K562 (cell line): ENCODE results near the gene COX6B2. TPM values are rescaled to one million over a fixed set of nuclear protein-coding genes. Genes with fewer than 3 reads are reported as not detected.
A peak's percentile ranks its signal among the peaks of the same experiment; 100 is the strongest.

Experiments used
- ATAC-seq: fragments of 200-7000 bp; cut with Tn5 transposase; 3 replicates; pipeline ENCODE4 v1.9.1; 2020; ENCODE audit warnings: moderate library complexity
- BruUV-seq: library from RNA; stranded (reverse); fragments of 400-500 nt; replicated peaks from 2 replicates; lab custom pipeline; 2021; lab: Mats Ljungman, UMichigan
- CTCF ChIA-PET: fragments of 300-600 bp; formaldehyde crosslinking; extraction: SDS; loops from one replicate; lab custom pipeline; 2021; ENCODE audit warnings: low intra/inter-chr PET ratio; lab: Yijun Ruan, JAX
- POLR2A ChIA-PET: fragments of 300-600, 350-650 bp; sonication (Branson Sonifier 250); formaldehyde crosslinking; extraction: SDS; loops from one replicate; lab custom pipeline; 2021; ENCODE audit warnings: antibody characterized with exemption, inconsistent platforms; lab: Yijun Ruan, JAX
- DNase-seq, 4 experiments: peaks; one replicate each; pipeline versions ENCODE4 v3.0.0 to v3.0.0-alpha.2; 2011 to 2018; ENCODE audit warnings: low spot score in 3 of 4, mixed read lengths in 3 of 4; ENCODE audit errors: extremely low read depth in 1 of 4
- FAIRE-seq: peaks from 2 replicates; lab custom pipeline; 2011; peaks lifted over from hg19 to GRCh38; lab: Jason Lieb, UNC
- H2AFZ ChIP-seq: 2 replicates; pipeline ENCODE4 v1.6.0; 2011; ENCODE audit warnings: low read depth, low read length, control low read depth, inconsistent platforms
- H3K27ac ChIP-seq: fragments of 200-600 bp; 3 replicates; pipeline ENCODE4 v1.8.0; 2011; ENCODE audit warnings: low read depth, mild to moderate bottlenecking, control low read depth, inconsistent platforms, low read length, moderate library complexity, mixed read lengths; ENCODE audit errors: extremely low read depth
- H3K27me3 ChIP-seq, 2 experiments: fragments of 300-600 bp in 1 of 2; 2 replicates in 1 of 2; 3 replicates in 1 of 2; pipeline versions ENCODE4 v1.6.0 to v1.8.0; 2011; ENCODE audit warnings: inconsistent platforms in 2 of 2, low read length in 2 of 2, mild to moderate bottlenecking in 1 of 2, mixed read lengths in 1 of 2, moderate library complexity in 1 of 2; ENCODE audit not compliant: control insufficient read depth in 2 of 2, insufficient read depth in 2 of 2
- H3K36me3 ChIP-seq: fragments of 300-600 bp; 3 replicates; pipeline ENCODE4 v1.8.0; 2011; ENCODE audit warnings: mild to moderate bottlenecking, low read length, inconsistent platforms; ENCODE audit not compliant: control insufficient read depth, insufficient read depth
- H3K4me1 ChIP-seq, 2 experiments: fragments of 200-600 bp in 1 of 2; replicated peaks in 1 of 2; 2 replicates in 1 of 2; 3 replicates in 1 of 2; pipeline versions ENCODE4 v1.5.1 to v1.8.0; 2011; ENCODE audit warnings: inconsistent platforms in 2 of 2, low read length in 2 of 2, mild to moderate bottlenecking in 1 of 2, mixed read lengths in 1 of 2, moderate library complexity in 1 of 2; ENCODE audit not compliant: control insufficient read depth in 2 of 2, insufficient read depth in 2 of 2
- H3K4me2 ChIP-seq: 2 replicates; pipeline ENCODE4 v1.6.1; 2011; ENCODE audit warnings: low read length, control low read depth, inconsistent platforms, mixed read lengths; ENCODE audit not compliant: insufficient read depth
- H3K4me3 ChIP-seq: fragments of 200-600 bp; sonication (generic), shearing (Covaris generic); 2 replicates; pipeline ENCODE4 v1.5.1; 2016; ENCODE audit warnings: control low read depth, inconsistent platforms
- H3K79me2 ChIP-seq: fragments of 200-600 bp; 3 replicates; pipeline ENCODE4 v1.8.0; 2011; ENCODE audit warnings: low read length, inconsistent platforms; ENCODE audit not compliant: control insufficient read depth, insufficient read depth
- H3K9ac ChIP-seq, 2 experiments: 2 replicates each; pipeline versions ENCODE4 v1.6.0 to v1.6.1; 2011; ENCODE audit warnings: low read depth in 2 of 2, low read length in 2 of 2, control low read depth in 1 of 2, inconsistent platforms in 1 of 2, mild to moderate bottlenecking in 1 of 2, mixed read lengths in 1 of 2; ENCODE audit not compliant: insufficient read depth in 1 of 2
- H3K9me1 ChIP-seq: one replicate; pipeline ENCODE4 v1.6.0; 2011; ENCODE audit warnings: inconsistent platforms, mild to moderate bottlenecking, low read length, moderate library complexity; ENCODE audit not compliant: control insufficient read depth, insufficient read depth
- H3K9me3 ChIP-seq: replicated peaks from 2 replicates; pipeline ENCODE4 v1.5.1; 2011; ENCODE audit warnings: low read depth, low read length, inconsistent platforms; ENCODE audit not compliant: control insufficient read depth, insufficient read depth
- H4K20me1 ChIP-seq: replicated peaks from 2 replicates; pipeline ENCODE4 v1.6.1; 2011; ENCODE audit warnings: low read length, inconsistent platforms, mixed read lengths; ENCODE audit not compliant: control insufficient read depth, insufficient read depth
- HMBOX1 ChIP-seq: sonication (generic); IDR thresholded peaks from 2 replicates; pipeline ENCODE4 v1.6.1; 2016
- ILF3 ChIP-seq: fragments of 450-650 bp; IDR thresholded peaks from 2 replicates; pipeline ENCODE4 v1.6.1; 2018; ENCODE audit warnings: antibody characterized with exemption, mild to moderate bottlenecking, moderate library complexity, borderline replicate concordance
- MEF2D ChIP-seq: conservative IDR thresholded peaks from 2 replicates; pipeline ENCODE4 v1.6.1; 2016; ENCODE audit warnings: low read depth, missing genetic modification characterization, missing compliant biosample characterization
- NRF1 ChIP-seq, 2 experiments: fragments of 450-650 bp; IDR thresholded peaks in 1 of 2; conservative IDR thresholded peaks in 1 of 2; 2 replicates each; pipeline ENCODE4 v1.6.1; 2014; ENCODE audit warnings: mild to moderate bottlenecking in 2 of 2
- SNIP1 ChIP-seq: fragments of 450-650 bp; IDR thresholded peaks from 2 replicates; pipeline ENCODE4 v1.7.1; 2017; ENCODE audit warnings: low read depth, mild to moderate bottlenecking
- TRIM28 ChIP-seq: fragments of 450-650 bp; IDR thresholded peaks from 2 replicates; pipeline ENCODE4 v1.6.1; 2017
- WGBS: fragments of 100-300 bp; shearing (Covaris generic); methylation state at CpG from one replicate; pipeline ENCODE4 v1.1.6; 2016; ENCODE audit warnings: low coverage, mixed read lengths; ENCODE audit not compliant: insufficient coverage; ENCODE audit errors: missing lambda C conversion rate; 5-methylcytosine and 5-hydroxymethylcytosine counted together
- in situ Hi-C: fragments of 300-500 bp; cut with MboI; formaldehyde crosslinking; loops from 4 replicates; pipeline ENCODE4 v1.15.0; 2018; ENCODE audit warnings: inconsistent platforms, mixed read lengths
- intact Hi-C: fragments of 100-400 bp; cut with micrococcal nuclease; formaldehyde crosslinking; loops from 2 replicates; pipeline ENCODE4 v1.14.2; 2022
- polyA plus RNA-seq, 8 experiments: library from polyadenylated mRNA; depleted of rRNA in 4 of 8; stranded (reverse) in 5 of 8; unstranded in 3 of 8; fragments of >200 nt; fragmentation: Nextera tagmentation in 2 of 8; fragmentation: Illumina TruSeq in 1 of 8; extraction: Ambion mirVana in 2 of 8; extraction: Trizol in 1 of 8; gene quantifications; 2 replicates each; pipeline versions ENCODE4 v1.2.1 to v1.2.3, GENCODE V29; 2011 to 2014; ENCODE audit warnings: inconsistent platforms in 1 of 8, missing spikeins in 1 of 8
- total RNA-seq, 7 experiments: library from RNA; depleted of rRNA in 6 of 7; stranded (reverse); fragments of >200 nt in 6 of 7; fragmentation: Illumina TruSeq in 2 of 7; extraction: Trizol in 2 of 7; gene quantifications; 2 replicates each; pipeline versions ENCODE4 v1.2.1 to v1.2.3, GENCODE V29; 2011 to 2021; ENCODE audit warnings: low replicate concordance in 1 of 7

Gene COX6B2
- total and polyA plus RNA-seq, 9 of the 15 experiments (the other 6 are each of a cell fraction or from before 2014, with no cell fraction given) = 0.40 to 2.5 (median 0.83) TPM

- peak in 3 of 4 experiments; percentile 38 to 40 (median 39) for DNase-seq
- in situ Hi-C loops (no loop called here), intact Hi-C loops (no loop called here)
- no peak for FAIRE-seq
- no TSS peak for BruUV-seq
- ChIA-PET CTCF (no interaction called here), POLR2A (interaction anchor here (1.0 to 3.0 kb wide), 5 partner anchors 10 to 85 kb away, joined by 3 to 7 read pairs (median 3); partner anchors contain the start of genes PPP6R1 and TMEM150B)
- no peaks in the 10 kb centered on the region for H4K20me1 ChIP-seq
- no peak overlapping the region for H3K4me3 ChIP-seq
- H3K27ac ChIP-seq = peak overlapping the region; percentile 65
- no peaks in the 10 kb centered on the region for H3K9me1 ChIP-seq
- H2AFZ ChIP-seq = peak overlapping the region; percentile 80
- no peaks in the 10 kb centered on the region for H3K36me3 ChIP-seq
- H3K4me2 ChIP-seq = peak overlapping the region; percentile 27; the same call in 1 of the 2 replicates
- no peaks in the 10 kb centered on the region for H3K27me3 ChIP-seq
- H3K4me1 ChIP-seq = peaks cover 9 to 39% of the 10 kb centered on the region in 2 experiments; a peak in 4 of 5 replicates
- no peaks in the 10 kb centered on the region for H3K9me3 ChIP-seq
- peak; percentile 70 for ATAC-seq
- WGBS = 40% methylated on average over 8 of the region's 8 CpGs
- TF ChIP-seq HMBOX1 (peak; percentile 48; the same call in 1 of the 2 replicates), NRF1 (conservative IDR thresholded peaks at IDR 0.05 in 1 of 2, IDR thresholded peaks at IDR 0.05 in 1 of 2) (no peak), TRIM28 (no peak), SNIP1 (no peak), MEF2D (no peak), ILF3 (no peak)
- peak overlapping the region; percentile 12 to 79; a peak in 3 of 4 replicates for H3K9ac ChIP-seq
- no peaks in the 10 kb centered on the region for H3K79me2 ChIP-seq
Observed at GRCh38 chr19:55314396-55314795, 40.1 kb downstream of the COX6B2 start.
